ENCODE data around the gene RAPGEF4.

DNA sequence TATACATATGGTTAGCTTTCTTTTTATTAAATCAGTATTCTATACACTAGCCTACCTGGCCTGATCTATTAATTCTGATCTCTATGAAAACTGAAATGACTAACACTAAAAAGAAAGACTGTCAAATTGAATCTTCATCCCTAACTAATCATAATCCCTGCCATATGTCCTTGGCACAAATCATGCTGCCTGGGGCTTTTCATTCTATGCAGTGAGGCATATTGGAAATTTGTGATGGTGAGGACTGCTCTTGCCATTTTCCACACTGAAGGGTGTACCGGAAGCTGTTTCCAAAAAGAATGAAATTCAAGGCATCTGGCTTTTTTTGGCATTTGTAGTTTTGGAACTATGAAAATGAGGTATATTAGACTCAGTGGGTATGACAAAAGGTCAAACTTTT lies 39.7 kb downstream of the RAPGEF4 start:
- TF ChIP-seq, protein P1, sequence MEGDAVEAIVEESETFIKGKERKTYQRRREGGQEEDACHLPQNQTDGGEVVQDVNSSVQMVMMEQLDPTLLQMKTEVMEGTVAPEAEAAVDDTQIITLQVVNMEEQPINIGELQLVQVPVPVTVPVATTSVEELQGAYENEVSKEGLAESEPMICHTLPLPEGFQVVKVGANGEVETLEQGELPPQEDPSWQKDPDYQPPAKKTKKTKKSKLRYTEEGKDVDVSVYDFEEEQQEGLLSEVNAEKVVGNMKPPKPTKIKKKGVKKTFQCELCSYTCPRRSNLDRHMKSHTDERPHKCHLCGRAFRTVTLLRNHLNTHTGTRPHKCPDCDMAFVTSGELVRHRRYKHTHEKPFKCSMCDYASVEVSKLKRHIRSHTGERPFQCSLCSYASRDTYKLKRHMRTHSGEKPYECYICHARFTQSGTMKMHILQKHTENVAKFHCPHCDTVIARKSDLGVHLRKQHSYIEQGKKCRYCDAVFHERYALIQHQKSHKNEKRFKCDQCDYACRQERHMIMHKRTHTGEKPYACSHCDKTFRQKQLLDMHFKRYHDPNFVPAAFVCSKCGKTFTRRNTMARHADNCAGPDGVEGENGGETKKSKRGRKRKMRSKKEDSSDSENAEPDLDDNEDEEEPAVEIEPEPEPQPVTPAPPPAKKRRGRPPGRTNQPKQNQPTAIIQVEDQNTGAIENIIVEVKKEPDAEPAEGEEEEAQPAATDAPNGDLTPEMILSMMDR (IDR thresholded peaks at IDR 0.05), result no peak
- TF ChIP-seq EZH2 (IDR thresholded peaks at IDR 0.05; ENCODE audit: borderline replicate concordance, insufficient read depth, low read depth, low read length, poor library complexity, severe bottlenecking), result no peak

Measured in B cell (primary cell).